Kidney epithelial cell (primary cell): Measurements from ENCODE around the gene FOXD2. TPM values are rescaled to one million over a fixed set of nuclear protein-coding genes. Genes with fewer than 3 reads are reported as not detected.

Experiments used
- DNase-seq: peaks from one replicate; pipeline ENCODE4 v3.0.0-alpha.2; 2010; ENCODE audit warnings: low read depth
- H3K27me3 ChIP-seq: 2 replicates; pipeline ENCODE4 v1.6.0; 2011; ENCODE audit warnings: low read length; ENCODE audit not compliant: control insufficient read depth, insufficient read depth
- H3K36me3 ChIP-seq: 2 replicates; pipeline ENCODE4 v1.5.1; 2011; ENCODE audit warnings: low read length; ENCODE audit not compliant: control insufficient read depth, insufficient read depth
- H3K4me3 ChIP-seq: 2 replicates; pipeline ENCODE4 v1.5.1; 2011; ENCODE audit warnings: low read depth, mild to moderate bottlenecking, control low read depth, low read length
- total RNA-seq: library from RNA; depleted of rRNA; stranded (reverse); fragments of >200 nt; gene quantifications from 2 replicates; pipeline ENCODE4 v1.2.3, GENCODE V29; 2015
- TF ChIP-seq, protein P1 (sequence below): IDR thresholded peaks from 2 replicates; pipeline ENCODE4 v1.5.1; 2011; ENCODE audit warnings: mild to moderate bottlenecking, moderate library complexity, low read length, control low read depth, inconsistent platforms; ENCODE audit not compliant: insufficient read depth, poor library complexity, severe bottlenecking

FOXD2 gene
- total RNA-seq, 1 donor from 2014 or later: 0.21 TPM

- TF ChIP-seq, protein P1, sequence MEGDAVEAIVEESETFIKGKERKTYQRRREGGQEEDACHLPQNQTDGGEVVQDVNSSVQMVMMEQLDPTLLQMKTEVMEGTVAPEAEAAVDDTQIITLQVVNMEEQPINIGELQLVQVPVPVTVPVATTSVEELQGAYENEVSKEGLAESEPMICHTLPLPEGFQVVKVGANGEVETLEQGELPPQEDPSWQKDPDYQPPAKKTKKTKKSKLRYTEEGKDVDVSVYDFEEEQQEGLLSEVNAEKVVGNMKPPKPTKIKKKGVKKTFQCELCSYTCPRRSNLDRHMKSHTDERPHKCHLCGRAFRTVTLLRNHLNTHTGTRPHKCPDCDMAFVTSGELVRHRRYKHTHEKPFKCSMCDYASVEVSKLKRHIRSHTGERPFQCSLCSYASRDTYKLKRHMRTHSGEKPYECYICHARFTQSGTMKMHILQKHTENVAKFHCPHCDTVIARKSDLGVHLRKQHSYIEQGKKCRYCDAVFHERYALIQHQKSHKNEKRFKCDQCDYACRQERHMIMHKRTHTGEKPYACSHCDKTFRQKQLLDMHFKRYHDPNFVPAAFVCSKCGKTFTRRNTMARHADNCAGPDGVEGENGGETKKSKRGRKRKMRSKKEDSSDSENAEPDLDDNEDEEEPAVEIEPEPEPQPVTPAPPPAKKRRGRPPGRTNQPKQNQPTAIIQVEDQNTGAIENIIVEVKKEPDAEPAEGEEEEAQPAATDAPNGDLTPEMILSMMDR: no peak
- Histone ChIP-seq H3K36me3 (no peaks in the 10 kb centered on the region), H3K4me3 (no peak overlapping the region), H3K27me3 (peaks cover 62% of the 10 kb centered on the region)
- DNase-seq: no peak
Observed at GRCh38 chr1:47439017-47439818, 1.4 kb downstream of the FOXD2 start.

GRCh38 chr1:47439819-47440598 is 2.2 kb downstream of the FOXD2 start:
- Histone ChIP-seq H3K27me3 (peaks cover 67% of the 10 kb centered on the region), H3K4me3 (no peak overlapping the region), H3K36me3 (no peaks in the 10 kb centered on the region)
- no peak for DNase-seq
- TF ChIP-seq, protein P1: no peak

- TF ChIP-seq, protein P1: no peak
- Histone ChIP-seq H3K27me3 (peaks cover 73% of the 10 kb centered on the region), H3K36me3 (no peaks in the 10 kb centered on the region), H3K4me3 (no peak overlapping the region)
- no peak for DNase-seq
Observed at GRCh38 chr1:47440599-47441081, 2.8 kb downstream of the FOXD2 start.

- Histone ChIP-seq H3K27me3 (peaks cover 81% of the 10 kb centered on the region), H3K4me3 (no peak overlapping the region), H3K36me3 (no peaks in the 10 kb centered on the region)
- no peak for DNase-seq
- TF ChIP-seq, protein P1: no peak
Observed at GRCh38 chr1:47441450-47442106, 3.7 kb downstream of the FOXD2 start.

DNA sequence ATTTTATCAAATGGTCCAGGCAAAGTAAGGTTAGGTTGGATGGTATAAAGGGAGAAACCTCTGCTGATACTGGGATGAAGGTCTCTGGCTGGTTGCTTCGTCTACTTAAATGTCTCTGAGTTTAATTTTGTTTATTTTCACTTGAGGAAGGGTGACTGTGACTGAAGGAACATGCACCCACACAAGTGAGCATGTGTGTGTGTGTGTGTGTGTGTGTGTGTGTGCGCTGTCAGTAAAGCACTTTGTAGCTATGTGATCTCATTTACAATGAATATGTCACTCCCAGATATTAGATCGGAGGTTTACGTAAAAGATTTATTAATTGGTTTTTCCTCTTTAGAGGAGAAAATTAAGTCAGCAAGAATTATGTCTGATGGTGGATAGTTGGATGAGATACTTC is 4.4 kb downstream of the FOXD2 start:
- DNase-seq: no peak
- Histone ChIP-seq H3K4me3 (no peak overlapping the region), H3K27me3 (peaks cover 87% of the 10 kb centered on the region), H3K36me3 (no peaks in the 10 kb centered on the region)
- TF ChIP-seq, protein P1: no peak
